HG02623 (cell line): ENCODE results near the gene TP53I11.

Experiments used
- ATAC-seq: cut with Tn5 transposase; IDR thresholded peaks from one replicate; pipeline ENCODE4 v1.9.1; 2021; ENCODE audit warnings: moderate library complexity; ENCODE audit not compliant: unreplicated experiment

Gene TP53I11

GRCh38 chr11:44959064-44959463, 8.4 kb upstream of the TP53I11 start:
- ATAC-seq, result no peak

GRCh38 chr11:44957776-44958564, 7.3 kb upstream of the TP53I11 start:
- no peak for ATAC-seq

GRCh38 chr11:44957040-44957515, 6.4 kb upstream of the TP53I11 start:
- ATAC-seq, result no peak

- no peak for ATAC-seq
Observed at GRCh38 chr11:44955015-44955738, 4.5 kb upstream of the TP53I11 start.

- ATAC-seq, result no peak
Observed at GRCh38 chr11:44954051-44954906, 3.6 kb upstream of the TP53I11 start.

- ATAC-seq, result no peak
Observed at GRCh38 chr11:44952500-44953260, 2.0 kb upstream of the TP53I11 start.

- no peak for ATAC-seq
Observed at GRCh38 chr11:44952082-44952481, 1.4 kb upstream of the TP53I11 start.

- ATAC-seq, result no peak
Observed at GRCh38 chr11:44950031-44950624, 555 bp downstream of the TP53I11 start.

- ATAC-seq, result no peak
Observed at GRCh38 chr11:44949160-44950030, 1.3 kb downstream of the TP53I11 start.

- ATAC-seq, result no peak
Observed at GRCh38 chr11:44948155-44948554, 2.5 kb downstream of the TP53I11 start.

GRCh38 chr11:44947114-44947513, 3.6 kb downstream of the TP53I11 start:
- no peak for ATAC-seq

- ATAC-seq, result no peak
Observed at GRCh38 chr11:44946263-44946662, 4.4 kb downstream of the TP53I11 start.

GRCh38 chr11:44945666-44946065, 5.0 kb downstream of the TP53I11 start:
- ATAC-seq, result no peak

GRCh38 chr11:44944853-44945235, 5.8 kb downstream of the TP53I11 start:
- ATAC-seq, result no peak

GRCh38 chr11:44944181-44944852, 6.4 kb downstream of the TP53I11 start:
- no peak for ATAC-seq

- ATAC-seq, result no peak
Observed at GRCh38 chr11:44943696-44944095, 7.0 kb downstream of the TP53I11 start.

GRCh38 chr11:44943118-44943517, 7.6 kb downstream of the TP53I11 start:
- ATAC-seq, result peak; percentile 73
